HepG2 (cell line): ENCODE data around the gene SMIM21. TPM values are rescaled to one million over a fixed set of nuclear protein-coding genes. Genes with fewer than 3 reads are reported as not detected.

Experiments used
- ATAC-seq: fragments of 200-7000 bp; cut with Tn5 transposase; 3 replicates; pipeline ENCODE4 v1.9.1; 2020; ENCODE audit warnings: mild to moderate bottlenecking, moderate library complexity
- BruUV-seq: library from RNA; stranded (reverse); fragments of 400-500 nt; replicated peaks from 2 replicates; lab custom pipeline; 2021; lab: Mats Ljungman, UMichigan
- CTCF ChIA-PET: fragments of 300-600 bp; formaldehyde crosslinking; extraction: SDS; loops from one replicate; lab custom pipeline; 2021; ENCODE audit warnings: low total read pairs, inconsistent platforms, low intra/inter-chr PET ratio; lab: Yijun Ruan, JAX
- POLR2A ChIA-PET: fragments of 350-600 bp; sonication (Branson Sonifier 250); formaldehyde crosslinking; loops from one replicate; lab custom pipeline; 2020; ENCODE audit warnings: antibody characterized with exemption, inconsistent platforms; lab: Yijun Ruan, JAX
- DNase-seq: peaks from one replicate; pipeline ENCODE4 v3.0.0-alpha.2; 2015; ENCODE audit warnings: low spot score
- FAIRE-seq: peaks from 3 replicates; lab custom pipeline; 2011; peaks lifted over from hg19 to GRCh38; lab: Jason Lieb, UNC
- H2AFZ ChIP-seq: one replicate; pipeline ENCODE4 v1.6.1; 2011; ENCODE audit warnings: low read length, inconsistent platforms
- H3K27ac ChIP-seq: fragments of 300-600 bp; 3 replicates; pipeline ENCODE4 v1.8.0; 2011; ENCODE audit warnings: mixed run types, mild to moderate bottlenecking, mixed read lengths, low read length, inconsistent platforms; ENCODE audit not compliant: insufficient read depth; ENCODE audit errors: extremely low read length
- H3K27me3 ChIP-seq, 2 experiments: fragments of 200-600 bp in 1 of 2; 2 replicates in 1 of 2; 3 replicates in 1 of 2; pipeline versions ENCODE4 v1.6.0 to v1.8.0; 2011; ENCODE audit warnings: low read length in 2 of 2, mild to moderate bottlenecking in 2 of 2, moderate library complexity in 2 of 2, inconsistent platforms in 1 of 2; ENCODE audit not compliant: insufficient read depth in 2 of 2, control insufficient read depth in 1 of 2
- H3K36me3 ChIP-seq, 2 experiments: fragments of 200-600 bp in 1 of 2; replicated peaks in 1 of 2; 2 replicates in 1 of 2; 3 replicates in 1 of 2; pipeline versions ENCODE4 v1.5.1 to v1.8.0; 2011; ENCODE audit warnings: low read length in 2 of 2, inconsistent platforms in 1 of 2; ENCODE audit not compliant: insufficient read depth in 2 of 2, control insufficient read depth in 1 of 2
- H3K4me1 ChIP-seq: 2 replicates; pipeline ENCODE4 v1.5.1; 2012; ENCODE audit warnings: low read length, inconsistent platforms; ENCODE audit not compliant: insufficient read depth
- H3K4me2 ChIP-seq: 2 replicates; pipeline ENCODE4 v1.6.0; 2011; ENCODE audit warnings: low read depth, low read length, inconsistent platforms
- H3K4me3 ChIP-seq, 3 experiments: fragments of 200-600 bp in 1 of 3; sonication (generic), shearing (Covaris generic) in 1 of 3; replicated peaks in 1 of 3; 2 replicates each; pipeline ENCODE4 v1.5.1; 2011 to 2016; ENCODE audit warnings: low read length in 3 of 3, inconsistent platforms in 2 of 3, low read depth in 2 of 3, mild to moderate bottlenecking in 2 of 3, control low read depth in 1 of 3, mixed read lengths in 1 of 3; ENCODE audit not compliant: insufficient read depth in 1 of 3
- H3K79me2 ChIP-seq: one replicate; pipeline ENCODE4 v1.6.1; 2011; ENCODE audit warnings: low read length, inconsistent platforms; ENCODE audit not compliant: insufficient read depth
- H3K9ac ChIP-seq: 2 replicates; pipeline ENCODE4 v1.6.0; 2011; ENCODE audit warnings: mild to moderate bottlenecking, low read depth, low read length, inconsistent platforms; ENCODE audit not compliant: insufficient read depth
- H3K9me3 ChIP-seq: 2 replicates; pipeline ENCODE4 v1.5.1; 2012; ENCODE audit warnings: mild to moderate bottlenecking, low read length
- H4K20me1 ChIP-seq: 2 replicates; pipeline ENCODE4 v1.6.0; 2011; ENCODE audit warnings: inconsistent platforms, mild to moderate bottlenecking, low read length, moderate library complexity; ENCODE audit not compliant: insufficient read depth
- ATM ChIP-seq: fragments of 450-650 bp; IDR thresholded peaks from 2 replicates; pipeline ENCODE4 v1.7.1; 2017; ENCODE audit warnings: mild to moderate bottlenecking, borderline replicate concordance
- EED ChIP-seq: sonication (generic); formaldehyde crosslinking; IDR thresholded peaks from 2 replicates; pipeline ENCODE4 v1.5.0; 2020; ENCODE audit warnings: mild to moderate bottlenecking, missing genetic modification reagents
- HIVEP1 ChIP-seq: sonication (generic); formaldehyde crosslinking; IDR thresholded peaks from 2 replicates; pipeline ENCODE4 v1.4.0; 2020; ENCODE audit warnings: mild to moderate bottlenecking, missing genetic modification reagents
- IRF2 ChIP-seq: IDR thresholded peaks from 2 replicates; pipeline ENCODE4 v1.6.1; 2018; ENCODE audit warnings: missing genetic modification reagents, missing compliant biosample characterization
- NR2F2 ChIP-seq: IDR thresholded peaks from 2 replicates; pipeline ENCODE4 v1.6.1; 2012; ENCODE audit warnings: low read depth, inconsistent platforms, borderline replicate concordance
- NR2F6 ChIP-seq, 2 experiments: IDR thresholded peaks; 2 replicates each; pipeline ENCODE4 v1.6.1; 2016; ENCODE audit warnings: antibody characterized with exemption in 1 of 2, mild to moderate bottlenecking in 1 of 2
- SRF ChIP-seq: IDR thresholded peaks from 2 replicates; pipeline ENCODE4 v1.6.1; 2011; ENCODE audit warnings: mild to moderate bottlenecking, low read depth, low read length, moderate library complexity
- TAF1 ChIP-seq: sonication (generic); formaldehyde crosslinking; IDR thresholded peaks from 2 replicates; pipeline ENCODE4 v1.4.0; 2020; ENCODE audit warnings: missing genetic modification reagents
- ZBTB21 ChIP-seq: sonication (generic); formaldehyde crosslinking; IDR thresholded peaks from 2 replicates; pipeline ENCODE4 v1.4.0; 2020; ENCODE audit warnings: missing genetic modification reagents
- ZC3H13 ChIP-seq: sonication (generic); formaldehyde crosslinking; IDR thresholded peaks from 2 replicates; pipeline ENCODE4 v1.8.1; 2023; ENCODE audit warnings: mild to moderate bottlenecking, missing genetic modification reagents, moderate library complexity
- ZNF124 ChIP-seq: sonication (generic); formaldehyde crosslinking; IDR thresholded peaks from 2 replicates; pipeline ENCODE4 v1.4.0; 2020; ENCODE audit warnings: missing genetic modification reagents
- ZNF234 ChIP-seq: sonication (generic); formaldehyde crosslinking; conservative IDR thresholded peaks from 2 replicates; pipeline ENCODE4 v1.5.1; 2020; ENCODE audit warnings: mild to moderate bottlenecking, missing genetic modification reagents
- ZNF263 ChIP-seq: sonication (generic); formaldehyde crosslinking; IDR thresholded peaks from 2 replicates; pipeline ENCODE4 v1.4.0; 2020; ENCODE audit warnings: missing genetic modification reagents
- ZNF709 ChIP-seq: sonication (generic); formaldehyde crosslinking; IDR thresholded peaks from 2 replicates; pipeline ENCODE4 v1.5.0; 2020; ENCODE audit warnings: mild to moderate bottlenecking, missing genetic modification reagents
- ZNF781 ChIP-seq: sonication (generic); formaldehyde crosslinking; IDR thresholded peaks from 2 replicates; pipeline ENCODE4 v1.5.1; 2020; ENCODE audit warnings: borderline replicate concordance, mild to moderate bottlenecking, missing genetic modification reagents; ENCODE audit errors: not compliant biosample characterization
- whole genome bisulfite sequencing: methylation state at CpG from one replicate; pipeline ENCODE4 v1.1.6; 2017; ENCODE audit warnings: low lambda C conversion rate; 5-methylcytosine and 5-hydroxymethylcytosine counted together
- in situ Hi-C: cut with HindIII; loops from 2 replicates; pipeline ENCODE4 v1.10.0; 2017; ENCODE audit warnings: low pct_unique_long_range_greater_than_20kb; ENCODE audit not compliant: extremely low pct_ligation_motif_present
- intact Hi-C: fragments of 100-400 bp; cut with micrococcal nuclease; formaldehyde crosslinking; loops from one replicate; pipeline ENCODE4 v1.10.0; 2022; ENCODE audit not compliant: unreplicated experiment
- polyA plus RNA-seq, 8 experiments: library from polyadenylated mRNA; depleted of rRNA in 3 of 8; stranded (reverse) in 7 of 8; unstranded in 1 of 8; fragments of >200 nt; fragmentation: Illumina TruSeq in 4 of 8; extraction: Trizol in 4 of 8; gene quantifications; 2 replicates each; pipeline versions ENCODE4 v1.2.1 to v1.2.3, GENCODE V29; 2011 to 2016; ENCODE audit warnings: low read depth in 4 of 8, missing spikeins in 1 of 8, mixed read lengths in 1 of 8; ENCODE audit not compliant: insufficient read depth in 1 of 8
- total RNA-seq, 5 experiments: library from RNA; depleted of rRNA; stranded (reverse); fragments of >200 nt; fragmentation: Illumina TruSeq; extraction: Trizol; gene quantifications; 2 replicates each; pipeline ENCODE4 v1.2.3, GENCODE V29; 2016; ENCODE audit warnings: low read depth in 1 of 5
- TF ChIP-seq, protein P1 (sequence below): sonication (generic); formaldehyde crosslinking; IDR thresholded peaks from 2 replicates; pipeline ENCODE4 v1.8.0; 2022; ENCODE audit warnings: missing genetic modification reagents, mild to moderate bottlenecking, inconsistent platforms, borderline replicate concordance
- TF ChIP-seq, protein P2 (sequence below), 2 experiments: sonication (generic) in 1 of 2; formaldehyde crosslinking in 1 of 2; IDR thresholded peaks; 2 replicates each; pipeline versions ENCODE4 v1.4.0 to v1.6.1; 2018 to 2020; ENCODE audit warnings: missing genetic modification reagents in 2 of 2, borderline replicate concordance in 1 of 2, low read depth in 1 of 2, mild to moderate bottlenecking in 1 of 2, missing biosample characterization in 1 of 2
- TF ChIP-seq, protein P3 (sequence below): IDR thresholded peaks from 2 replicates; pipeline ENCODE4 v1.6.1; 2016; ENCODE audit warnings: low read depth, borderline replicate concordance
- TF ChIP-seq, protein P4 (sequence below): sonication (generic); formaldehyde crosslinking; IDR thresholded peaks from 2 replicates; pipeline ENCODE4 v1.4.0; 2020; ENCODE audit warnings: missing genetic modification reagents

Gene SMIM21
- total and polyA plus RNA-seq, 2 of the 13 experiments (the other 11 are each of a cell fraction or from before 2014, with no cell fraction given), result not detected

- Histone ChIP-seq H3K9ac (no peak overlapping the region), H3K79me2 (no peaks in the 10 kb centered on the region), H3K36me3 (no peaks in the 10 kb centered on the region), H3K9me3 (0 out of 2 replicates have a peak, but pooled peaks cover 5% of the 10 kb centered on the region), H3K4me2 (no peak overlapping the region), H3K27ac (no peak overlapping the region), H3K4me3 (no peak overlapping the region), H3K27me3 (peaks cover 3 to 27% of the 10 kb centered on the region in 2 experiments; a peak in 3 of 5 replicates), H2AFZ (no peak overlapping the region), H3K4me1 (no peaks in the 10 kb centered on the region), H4K20me1 (no peaks in the 10 kb centered on the region)
- 27% methylated on average over 10 of the region's 10 CpGs for WGBS
- TF ChIP-seq ZBTB21 (CRISPR knock-in tag) (no peak), HIVEP1 (no peak), ZNF234 (CRISPR knock-in tag) (no peak), NR2F2 (no peak), TAF1 (CRISPR knock-in tag) (no peak), SRF (no peak), ZC3H13 (CRISPR knock-in tag) (no peak), EED (CRISPR knock-in tag) (no peak), IRF2 (no peak), ATM (no peak), NR2F6 (IDR thresholded peaks at IDR 0.05) (no peak), NR2F6 (CRISPR knock-in tag; IDR thresholded peaks at IDR 0.05) (no peak), ZNF781 (CRISPR knock-in tag) (no peak), ZNF709 (CRISPR knock-in tag) (no peak), ZNF263 (no peak), ZNF124 (CRISPR knock-in tag) (no peak)
- TF ChIP-seq, protein P1, sequence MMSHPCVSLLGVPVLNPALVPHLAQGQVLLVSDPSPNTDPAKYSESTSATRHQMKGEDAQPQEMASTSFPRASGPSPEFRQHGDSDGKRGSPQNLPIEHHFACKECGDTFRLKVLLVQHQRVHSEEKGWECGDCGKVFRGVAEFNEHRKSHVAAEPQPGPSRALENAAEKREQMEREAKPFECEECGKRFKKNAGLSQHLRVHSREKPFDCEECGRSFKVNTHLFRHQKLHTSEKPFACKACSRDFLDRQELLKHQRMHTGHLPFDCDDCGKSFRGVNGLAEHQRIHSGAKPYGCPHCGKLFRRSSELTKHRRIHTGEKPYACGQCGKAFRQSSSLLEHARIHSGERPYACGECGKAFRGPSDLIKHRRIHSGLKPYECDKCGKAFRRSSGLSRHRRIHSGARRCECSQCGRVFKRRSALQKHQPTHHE (CRISPR knock-in tag), result no peak
- TF ChIP-seq, protein P2, sequence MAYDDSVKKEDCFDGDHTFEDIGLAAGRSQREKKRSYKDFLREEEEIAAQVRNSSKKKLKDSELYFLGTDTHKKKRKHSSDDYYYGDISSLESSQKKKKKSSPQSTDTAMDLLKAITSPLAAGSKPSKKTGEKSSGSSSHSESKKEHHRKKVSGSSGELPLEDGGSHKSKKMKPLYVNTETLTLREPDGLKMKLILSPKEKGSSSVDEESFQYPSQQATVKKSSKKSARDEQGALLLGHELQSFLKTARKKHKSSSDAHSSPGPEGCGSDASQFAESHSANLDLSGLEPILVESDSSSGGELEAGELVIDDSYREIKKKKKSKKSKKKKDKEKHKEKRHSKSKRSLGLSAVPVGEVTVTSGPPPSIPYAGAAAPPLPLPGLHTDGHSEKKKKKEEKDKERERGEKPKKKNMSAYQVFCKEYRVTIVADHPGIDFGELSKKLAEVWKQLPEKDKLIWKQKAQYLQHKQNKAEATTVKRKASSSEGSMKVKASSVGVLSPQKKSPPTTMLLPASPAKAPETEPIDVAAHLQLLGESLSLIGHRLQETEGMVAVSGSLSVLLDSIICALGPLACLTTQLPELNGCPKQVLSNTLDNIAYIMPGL (CRISPR knock-in tag; IDR thresholded peaks at IDR 0.05; ENCODE audit: borderline replicate concordance in 1 of 2, low read depth in 1 of 2), result no peak
- TF ChIP-seq, protein P3, sequence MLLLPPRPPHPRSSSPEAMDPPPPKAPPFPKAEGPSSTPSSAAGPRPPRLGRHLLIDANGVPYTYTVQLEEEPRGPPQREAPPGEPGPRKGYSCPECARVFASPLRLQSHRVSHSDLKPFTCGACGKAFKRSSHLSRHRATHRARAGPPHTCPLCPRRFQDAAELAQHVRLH (CRISPR knock-in tag), result no peak
- TF ChIP-seq, protein P4, sequence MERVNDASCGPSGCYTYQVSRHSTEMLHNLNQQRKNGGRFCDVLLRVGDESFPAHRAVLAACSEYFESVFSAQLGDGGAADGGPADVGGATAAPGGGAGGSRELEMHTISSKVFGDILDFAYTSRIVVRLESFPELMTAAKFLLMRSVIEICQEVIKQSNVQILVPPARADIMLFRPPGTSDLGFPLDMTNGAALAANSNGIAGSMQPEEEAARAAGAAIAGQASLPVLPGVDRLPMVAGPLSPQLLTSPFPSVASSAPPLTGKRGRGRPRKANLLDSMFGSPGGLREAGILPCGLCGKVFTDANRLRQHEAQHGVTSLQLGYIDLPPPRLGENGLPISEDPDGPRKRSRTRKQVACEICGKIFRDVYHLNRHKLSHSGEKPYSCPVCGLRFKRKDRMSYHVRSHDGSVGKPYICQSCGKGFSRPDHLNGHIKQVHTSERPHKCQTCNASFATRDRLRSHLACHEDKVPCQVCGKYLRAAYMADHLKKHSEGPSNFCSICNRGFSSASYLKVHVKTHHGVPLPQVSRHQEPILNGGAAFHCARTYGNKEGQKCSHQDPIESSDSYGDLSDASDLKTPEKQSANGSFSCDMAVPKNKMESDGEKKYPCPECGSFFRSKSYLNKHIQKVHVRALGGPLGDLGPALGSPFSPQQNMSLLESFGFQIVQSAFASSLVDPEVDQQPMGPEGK (CRISPR knock-in tag), result no peak
- intact Hi-C loops (no loop called here), in situ Hi-C loops (no loop called here)
- ATAC-seq, result no peak
- FAIRE-seq, result no peak
- BruUV-seq, result no TSS peak
- no peak for DNase-seq
- POLR2A ChIA-PET, result no interaction called here
- CTCF ChIA-PET, result no interaction called here
Measured at GRCh38 chr18:75462178-75462832, 34.8 kb upstream of the SMIM21 start.
